IPS DF 6.9 (cell line): ENCODE data around the gene DCAF11.

Experiments used
- DNase-seq: peaks from one replicate; pipeline ENCODE4 v3.0.0-alpha.2; 2013; ENCODE audit warnings: low read depth, low spot score
- H3K27ac ChIP-seq: one replicate; pipeline ENCODE4 v1.5.1; 2013; ENCODE audit warnings: low read length, control low read depth
- H3K27me3 ChIP-seq: 2 replicates; pipeline ENCODE4 v1.6.1; 2013; ENCODE audit warnings: mild to moderate bottlenecking, low read length; ENCODE audit not compliant: control insufficient read depth, insufficient read depth
- H3K36me3 ChIP-seq: 2 replicates; pipeline ENCODE4 v1.6.1; 2013; ENCODE audit warnings: low read length; ENCODE audit not compliant: control insufficient read depth, insufficient read depth
- H3K4me1 ChIP-seq: 2 replicates; pipeline ENCODE4 v1.6.1; 2013; ENCODE audit warnings: low read length; ENCODE audit not compliant: control insufficient read depth, insufficient read depth
- H3K4me3 ChIP-seq: 2 replicates; pipeline ENCODE4 v1.5.1; 2013; ENCODE audit warnings: mild to moderate bottlenecking, low read length
- H3K9me3 ChIP-seq: 2 replicates; pipeline ENCODE4 v1.6.1; 2013; ENCODE audit warnings: low read length, inconsistent platforms; ENCODE audit not compliant: control insufficient read depth, insufficient read depth
- WGBS: extraction: QIAGEN DNeasy Blood & Tissue Kit; methylation state at CpG from one replicate; pipeline ENCODE4 v1.1.7; 2013; ENCODE audit warnings: mixed read lengths, missing lambda C conversion rate; ENCODE audit not compliant: insufficient read length, insufficient coverage; 5-methylcytosine and 5-hydroxymethylcytosine counted together

DCAF11 gene

DNA sequence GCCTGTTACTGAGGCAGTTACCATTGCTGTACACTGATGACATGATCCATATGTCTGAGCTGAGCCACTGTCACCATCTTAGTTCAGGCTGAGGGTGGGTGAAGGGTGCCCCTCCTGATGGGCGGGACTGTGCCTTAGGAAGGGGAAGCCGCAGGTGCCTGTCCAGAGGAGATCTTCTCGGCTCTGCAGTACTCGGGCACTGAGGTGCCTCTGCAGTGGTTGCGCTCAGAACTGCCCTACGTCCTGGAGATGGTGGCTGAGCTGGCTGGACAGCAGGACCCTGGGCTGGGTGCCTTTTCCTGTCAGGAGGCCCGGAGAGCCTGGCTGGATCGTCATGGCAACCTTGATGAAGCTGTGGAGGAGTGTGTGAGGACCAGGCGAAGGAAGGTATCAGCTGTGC, 36.4 kb downstream of the DCAF11 start:
- H3K4me3 ChIP-seq = no peak overlapping the region
- H3K4me1 ChIP-seq = peaks cover 1% of the 10 kb centered on the region; the same call in 1 of the 2 replicates
- WGBS = no CpG with 5 or more reads among the region's 9 CpGs
- no peaks in the 10 kb centered on the region for H3K27me3 ChIP-seq
- H3K27ac ChIP-seq = no peak overlapping the region
- peaks cover 36% of the 10 kb centered on the region for H3K36me3 ChIP-seq
- no peaks in the 10 kb centered on the region for H3K9me3 ChIP-seq
- no peak for DNase-seq

- no peak for DNase-seq
- WGBS = no CpG with 5 or more reads among the region's 16 CpGs
- Histone ChIP-seq H3K4me1 (peaks cover 1% of the 10 kb centered on the region; the same call in 1 of the 2 replicates), H3K4me3 (no peak overlapping the region), H3K9me3 (no peaks in the 10 kb centered on the region), H3K27ac (no peak overlapping the region), H3K36me3 (peaks cover 36% of the 10 kb centered on the region), H3K27me3 (no peaks in the 10 kb centered on the region)
Measured at GRCh38 chr14:24151404-24152080, 37.0 kb downstream of the DCAF11 start.

GRCh38 chr14:24155100-24155499, 40.5 kb downstream of the DCAF11 start:
- peaks cover 44% of the 10 kb centered on the region for H3K36me3 ChIP-seq
- WGBS = no CpG with 5 or more reads among the region's 10 CpGs
- H3K27ac ChIP-seq = no peak overlapping the region
- no peak overlapping the region for H3K4me3 ChIP-seq
- H3K9me3 ChIP-seq = no peaks in the 10 kb centered on the region
- H3K27me3 ChIP-seq = no peaks in the 10 kb centered on the region
- H3K4me1 ChIP-seq = no peaks in the 10 kb centered on the region
- no peak for DNase-seq

DNA sequence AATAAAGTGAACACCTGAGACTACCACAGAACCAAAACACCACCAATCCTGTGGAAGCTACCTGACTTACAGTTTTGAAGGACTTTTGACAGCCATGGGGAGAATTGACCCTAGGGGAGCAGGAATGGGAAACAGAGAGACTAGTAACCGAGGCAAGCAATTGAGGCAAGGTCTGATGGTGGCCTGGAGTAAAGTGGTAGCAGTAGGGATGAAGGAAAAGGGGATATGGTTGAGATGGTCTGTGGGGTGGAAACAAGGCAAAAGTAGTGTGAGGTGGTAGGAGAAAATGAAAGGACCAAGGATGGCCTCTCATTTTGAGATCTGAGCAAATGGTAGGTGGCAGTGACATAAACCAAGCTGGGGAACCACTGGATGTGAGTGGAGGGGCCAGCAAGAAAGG, 42.3 kb downstream of the DCAF11 start:
- Histone ChIP-seq H3K27ac (no peak overlapping the region), H3K36me3 (peaks cover 29% of the 10 kb centered on the region), H3K27me3 (no peaks in the 10 kb centered on the region), H3K9me3 (no peaks in the 10 kb centered on the region), H3K4me1 (no peaks in the 10 kb centered on the region), H3K4me3 (no peak overlapping the region)
- no CpG with 5 or more reads among the region's 1 CpG for WGBS
- no peak for DNase-seq

DNA sequence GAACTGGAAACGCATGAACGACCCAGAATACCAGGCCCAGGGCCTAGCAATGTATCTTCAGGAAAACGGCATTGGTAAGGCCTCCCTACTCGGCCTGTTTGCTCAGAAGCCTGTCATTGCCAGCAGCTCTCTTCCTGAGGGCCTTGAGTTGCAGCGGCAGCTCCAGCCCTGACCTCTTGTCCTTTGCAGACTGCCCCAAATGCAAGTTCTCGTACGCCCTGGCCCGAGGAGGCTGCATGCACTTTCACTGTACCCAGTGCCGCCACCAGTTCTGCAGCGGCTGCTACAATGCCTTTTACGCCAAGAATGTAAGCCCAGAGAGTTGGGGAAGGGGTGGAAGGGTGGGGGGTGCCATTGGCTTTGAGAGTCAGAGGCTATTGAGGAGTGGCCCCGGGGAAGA, 42.8 kb downstream of the DCAF11 start:
- H3K4me1 ChIP-seq = no peaks in the 10 kb centered on the region
- no CpG with 5 or more reads among the region's 12 CpGs for WGBS
- peaks cover 29% of the 10 kb centered on the region for H3K36me3 ChIP-seq
- H3K27ac ChIP-seq = no peak overlapping the region
- H3K4me3 ChIP-seq = no peak overlapping the region
- no peak for DNase-seq
- no peaks in the 10 kb centered on the region for H3K27me3 ChIP-seq
- no peaks in the 10 kb centered on the region for H3K9me3 ChIP-seq

DNA sequence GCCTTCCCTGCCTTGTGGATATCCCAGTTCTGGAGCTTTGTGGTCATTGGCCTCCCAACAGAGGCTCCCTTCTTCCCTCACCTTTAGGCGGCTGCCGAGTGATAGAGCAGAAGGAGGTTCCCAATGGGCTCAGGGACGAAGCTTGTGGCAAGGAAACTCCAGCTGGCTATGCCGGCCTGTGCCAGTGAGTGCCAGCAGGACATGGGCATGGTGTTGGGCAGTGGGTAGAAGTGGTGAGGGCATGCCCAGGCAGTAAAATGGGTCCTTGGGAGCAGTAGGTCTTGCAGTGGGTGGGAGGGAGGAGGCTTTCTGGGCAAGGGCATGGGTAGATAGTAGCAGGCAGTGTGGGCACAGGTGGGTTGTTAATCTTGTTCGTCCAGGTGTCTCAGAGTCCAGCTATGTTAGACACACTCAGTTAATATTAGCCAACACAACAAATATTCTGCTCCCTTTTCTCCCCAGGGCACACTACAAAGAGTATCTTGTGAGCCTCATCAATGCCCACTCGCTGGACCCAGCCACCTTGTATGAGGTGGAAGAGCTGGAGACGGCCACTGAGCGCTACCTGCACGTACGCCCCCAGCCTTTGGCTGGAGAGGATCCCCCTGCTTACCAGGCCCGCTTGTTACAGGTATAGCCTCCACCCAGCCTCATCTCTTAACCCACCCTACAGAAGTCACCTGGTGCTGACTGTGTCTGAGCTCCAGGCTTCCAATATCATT, 45.4 kb downstream of the DCAF11 start:
- no peak overlapping the region for H3K27ac ChIP-seq
- H3K4me1 ChIP-seq = no peaks in the 10 kb centered on the region
- peaks cover 37% of the 10 kb centered on the region for H3K36me3 ChIP-seq
- H3K9me3 ChIP-seq = no peaks in the 10 kb centered on the region
- H3K4me3 ChIP-seq = no peak overlapping the region
- WGBS = no CpG with 5 or more reads among the region's 11 CpGs
- no peaks in the 10 kb centered on the region for H3K27me3 ChIP-seq
- no peak for DNase-seq

DNA sequence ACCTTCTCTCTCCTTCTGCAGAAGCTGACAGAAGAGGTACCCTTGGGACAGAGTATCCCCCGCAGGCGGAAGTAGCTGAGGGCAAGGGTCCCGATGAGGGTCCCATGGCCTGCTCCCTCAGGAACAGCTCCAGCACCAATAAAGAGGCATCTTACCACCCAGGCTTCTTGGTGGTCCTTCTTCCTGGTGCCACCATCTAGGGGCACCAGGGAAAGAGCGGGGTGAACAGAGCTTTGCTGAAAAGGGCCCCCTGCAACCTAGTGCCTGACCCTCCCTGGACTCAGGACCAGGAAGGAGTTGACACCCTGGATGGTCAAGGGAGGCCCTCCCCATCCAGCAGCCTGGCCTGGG, 45.9 kb downstream of the DCAF11 start:
- DNase-seq = no peak
- Histone ChIP-seq H3K27me3 (no peaks in the 10 kb centered on the region), H3K27ac (no peak overlapping the region), H3K9me3 (no peaks in the 10 kb centered on the region), H3K36me3 (peaks cover 34% of the 10 kb centered on the region), H3K4me3 (no peak overlapping the region), H3K4me1 (no peaks in the 10 kb centered on the region)
- WGBS = no CpG with 5 or more reads among the region's 4 CpGs

GRCh38 chr14:24160850-24161804, 46.5 kb downstream of the DCAF11 start, which contains the start of gene IRF9:
Gene IRF9 (plus strand): TSS chr14:24161265. CDS start chr14:24162145, 880 bp downstream.
- no peaks in the 10 kb centered on the region for H3K9me3 ChIP-seq
- no peaks in the 10 kb centered on the region for H3K4me1 ChIP-seq
- no CpG with 5 or more reads among the region's 12 CpGs for WGBS
- H3K4me3 ChIP-seq = 0 out of 2 replicates have a peak within 1 kb of the TSS, but pooled peaks have one; percentile 4
- peak; percentile 99 for DNase-seq
- no peak within 1 kb of the TSS for H3K27ac ChIP-seq
- H3K36me3 ChIP-seq = peaks cover 31% of the 10 kb centered on the region
- no peaks in the 10 kb centered on the region for H3K27me3 ChIP-seq

DNA sequence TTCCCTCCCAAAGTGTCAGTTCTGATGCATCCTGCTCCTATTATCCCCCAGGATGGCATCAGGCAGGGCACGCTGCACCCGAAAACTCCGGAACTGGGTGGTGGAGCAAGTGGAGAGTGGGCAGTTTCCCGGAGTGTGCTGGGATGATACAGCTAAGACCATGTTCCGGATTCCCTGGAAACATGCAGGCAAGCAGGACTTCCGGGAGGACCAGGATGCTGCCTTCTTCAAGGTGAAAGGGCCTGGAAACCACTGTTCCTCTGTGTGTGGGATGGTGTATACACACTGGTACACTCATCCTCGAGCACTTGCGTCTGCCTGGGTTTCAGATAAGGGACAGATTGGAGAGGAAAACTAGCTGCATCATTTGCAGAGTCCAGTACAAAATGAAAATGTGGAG, 47.5 kb downstream of the DCAF11 start:
- Histone ChIP-seq H3K4me1 (no peaks in the 10 kb centered on the region), H3K27ac (no peak overlapping the region)
- no peak for DNase-seq

DNA sequence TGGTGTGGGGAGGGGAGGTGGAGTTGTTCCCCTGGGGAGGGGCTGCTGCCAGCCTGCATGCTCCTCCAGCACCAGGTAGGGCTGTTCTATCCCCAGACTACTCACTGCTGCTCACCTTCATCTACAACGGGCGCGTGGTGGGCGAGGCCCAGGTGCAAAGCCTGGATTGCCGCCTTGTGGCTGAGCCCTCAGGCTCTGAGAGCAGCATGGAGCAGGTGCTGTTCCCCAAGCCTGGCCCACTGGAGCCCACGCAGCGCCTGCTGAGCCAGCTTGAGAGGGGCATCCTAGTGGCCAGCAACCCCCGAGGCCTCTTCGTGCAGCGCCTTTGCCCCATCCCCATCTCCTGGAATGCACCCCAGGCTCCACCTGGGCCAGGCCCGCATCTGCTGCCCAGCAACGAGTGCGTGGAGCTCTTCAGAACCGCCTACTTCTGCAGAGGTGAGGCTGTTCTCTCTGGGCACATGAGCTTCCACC, 50.0 kb downstream of the DCAF11 start:
- WGBS = no CpG with 5 or more reads among the region's 14 CpGs

More for the DNA sequence above, 47.5 kb downstream of the DCAF11 start:
- H3K4me3 ChIP-seq = no peak overlapping the region
- no CpG with 5 or more reads among the region's 8 CpGs for WGBS
- peaks cover 27% of the 10 kb centered on the region for H3K36me3 ChIP-seq
- H3K27me3 ChIP-seq = no peaks in the 10 kb centered on the region
- no peaks in the 10 kb centered on the region for H3K9me3 ChIP-seq

More for the DNA sequence above, 50.0 kb downstream of the DCAF11 start:
- H3K9me3 ChIP-seq = no peaks in the 10 kb centered on the region
- peaks cover 16% of the 10 kb centered on the region for H3K36me3 ChIP-seq
- DNase-seq = no peak
- H3K27me3 ChIP-seq = no peaks in the 10 kb centered on the region
- H3K4me3 ChIP-seq = no peak overlapping the region
- H3K4me1 ChIP-seq = no peaks in the 10 kb centered on the region
- H3K27ac ChIP-seq = no peak overlapping the region
